Upper lobe of right lung (tissue), 1 donor: ENCODE results near the gene PCDH8. TPM values are rescaled to one million over a fixed set of nuclear protein-coding genes. Genes with fewer than 3 reads are reported as not detected.

ENCODE experiments used
- ATAC-seq: fragments of 200-7000 bp; cut with Tn5 transposase; one replicate; pipeline ENCODE4 v1.9.1; 2020; ENCODE audit warnings: mild to moderate bottlenecking, moderate library complexity
- DNase-seq: peaks from one replicate; pipeline ENCODE4 v3.0.0-alpha.2; 2020
- H3K27ac ChIP-seq: fragments of 200-600 bp; one replicate; pipeline ENCODE4 v1.8.0; 2022
- H3K27me3 ChIP-seq: fragments of 200-600 bp; one replicate; pipeline ENCODE4 v1.8.0; 2022; ENCODE audit warnings: mild to moderate bottlenecking
- H3K36me3 ChIP-seq: fragments of 200-600 bp; one replicate; pipeline ENCODE4 v1.8.0; 2022
- H3K4me1 ChIP-seq: fragments of 200-600 bp; one replicate; pipeline ENCODE4 v1.8.0; 2022
- H3K4me3 ChIP-seq: fragments of 200-600 bp; one replicate; pipeline ENCODE4 v1.8.0; 2022; ENCODE audit warnings: mild to moderate bottlenecking
- H3K9me3 ChIP-seq: fragments of 200-600 bp; one replicate; pipeline ENCODE4 v1.8.0; 2022
- intact Hi-C: fragments of 100-400 bp; cut with DNase I; formaldehyde crosslinking; loops from one replicate; pipeline ENCODE4 v1.11.0; 2022
- long read RNA-seq: library from polyadenylated mRNA; unstranded; transcript quantifications from one replicate; pipeline ENCODE4 v2.0.0, GENCODE V29; 2021
- total RNA-seq: library from RNA; stranded (reverse); fragmentation: NEBNext Ultra II Directional; extraction: Animal tissue kit (Norgen Biotek cat#: 25700); gene quantifications from one replicate; pipeline ENCODE4 v1.2.1, GENCODE V29; 2021
- TF ChIP-seq, protein P1 (sequence below): fragments of 200-600 bp; IDR thresholded peaks from one replicate; pipeline ENCODE4 v1.8.0; 2022; ENCODE audit warnings: antibody characterized with exemption
- donor health status: DM: no; HTN: yes; CAD: no; lungs with severe emphysema.

Gene PCDH8, protein sequence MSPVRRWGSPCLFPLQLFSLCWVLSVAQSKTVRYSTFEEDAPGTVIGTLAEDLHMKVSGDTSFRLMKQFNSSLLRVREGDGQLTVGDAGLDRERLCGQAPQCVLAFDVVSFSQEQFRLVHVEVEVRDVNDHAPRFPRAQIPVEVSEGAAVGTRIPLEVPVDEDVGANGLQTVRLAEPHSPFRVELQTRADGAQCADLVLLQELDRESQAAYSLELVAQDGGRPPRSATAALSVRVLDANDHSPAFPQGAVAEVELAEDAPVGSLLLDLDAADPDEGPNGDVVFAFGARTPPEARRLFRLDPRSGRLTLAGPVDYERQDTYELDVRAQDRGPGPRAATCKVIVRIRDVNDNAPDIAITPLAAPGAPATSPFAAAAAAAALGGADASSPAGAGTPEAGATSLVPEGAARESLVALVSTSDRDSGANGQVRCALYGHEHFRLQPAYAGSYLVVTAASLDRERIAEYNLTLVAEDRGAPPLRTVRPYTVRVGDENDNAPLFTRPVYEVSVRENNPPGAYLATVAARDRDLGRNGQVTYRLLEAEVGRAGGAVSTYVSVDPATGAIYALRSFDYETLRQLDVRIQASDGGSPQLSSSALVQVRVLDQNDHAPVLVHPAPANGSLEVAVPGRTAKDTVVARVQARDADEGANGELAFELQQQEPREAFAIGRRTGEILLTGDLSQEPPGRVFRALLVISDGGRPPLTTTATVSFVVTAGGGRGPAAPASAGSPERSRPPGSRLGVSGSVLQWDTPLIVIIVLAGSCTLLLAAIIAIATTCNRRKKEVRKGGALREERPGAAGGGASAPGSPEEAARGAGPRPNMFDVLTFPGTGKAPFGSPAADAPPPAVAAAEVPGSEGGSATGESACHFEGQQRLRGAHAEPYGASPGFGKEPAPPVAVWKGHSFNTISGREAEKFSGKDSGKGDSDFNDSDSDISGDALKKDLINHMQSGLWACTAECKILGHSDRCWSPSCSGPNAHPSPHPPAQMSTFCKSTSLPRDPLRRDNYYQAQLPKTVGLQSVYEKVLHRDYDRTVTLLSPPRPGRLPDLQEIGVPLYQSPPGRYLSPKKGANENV
- not detected for total RNA-seq
- long read RNA-seq, result 0 reads

DNA sequence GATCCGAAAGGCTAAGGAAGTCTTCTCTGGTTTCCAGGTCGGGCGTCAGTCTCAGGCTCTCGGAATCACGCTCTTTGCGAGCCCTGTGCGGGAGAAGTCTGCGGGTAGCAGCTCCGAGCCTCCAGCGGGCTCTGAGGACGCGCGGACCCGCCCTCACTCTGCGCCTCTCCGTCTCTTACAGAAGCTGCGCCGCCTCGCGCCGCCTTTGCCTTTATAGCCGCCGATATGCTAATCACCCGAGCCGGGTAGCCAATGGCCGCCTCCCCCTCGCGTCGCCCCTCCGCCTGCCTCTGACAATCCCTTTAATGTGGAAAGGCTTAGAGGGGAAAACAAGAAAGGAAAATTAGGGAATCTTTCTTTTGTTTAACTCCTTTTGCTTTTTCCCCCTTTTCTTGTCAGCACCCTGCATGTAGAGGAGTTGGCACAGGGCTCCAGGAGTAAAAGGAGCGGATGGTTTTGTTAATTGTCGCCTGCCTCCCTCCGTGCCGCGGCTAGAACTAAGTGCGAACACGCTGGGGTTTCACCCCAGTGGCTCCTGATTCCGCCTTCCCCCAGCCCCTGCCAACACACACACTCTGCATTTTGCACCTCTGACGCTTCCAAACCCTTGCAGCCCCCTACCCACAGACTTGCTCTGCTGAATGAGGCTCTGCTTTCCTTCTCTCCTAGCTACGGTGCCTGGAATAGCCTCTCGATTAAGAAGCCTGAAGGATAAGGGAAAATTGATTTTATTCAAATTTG lies at the start of gene PCDH8:
PCDH8 (minus strand) TSS at position 186 of the 741 bp plus-strand sequence. CDS start 204 bp downstream, outside the sequence.
- H3K36me3 ChIP-seq, result no peaks in the 10 kb centered on the region
- TF ChIP-seq, protein P1, sequence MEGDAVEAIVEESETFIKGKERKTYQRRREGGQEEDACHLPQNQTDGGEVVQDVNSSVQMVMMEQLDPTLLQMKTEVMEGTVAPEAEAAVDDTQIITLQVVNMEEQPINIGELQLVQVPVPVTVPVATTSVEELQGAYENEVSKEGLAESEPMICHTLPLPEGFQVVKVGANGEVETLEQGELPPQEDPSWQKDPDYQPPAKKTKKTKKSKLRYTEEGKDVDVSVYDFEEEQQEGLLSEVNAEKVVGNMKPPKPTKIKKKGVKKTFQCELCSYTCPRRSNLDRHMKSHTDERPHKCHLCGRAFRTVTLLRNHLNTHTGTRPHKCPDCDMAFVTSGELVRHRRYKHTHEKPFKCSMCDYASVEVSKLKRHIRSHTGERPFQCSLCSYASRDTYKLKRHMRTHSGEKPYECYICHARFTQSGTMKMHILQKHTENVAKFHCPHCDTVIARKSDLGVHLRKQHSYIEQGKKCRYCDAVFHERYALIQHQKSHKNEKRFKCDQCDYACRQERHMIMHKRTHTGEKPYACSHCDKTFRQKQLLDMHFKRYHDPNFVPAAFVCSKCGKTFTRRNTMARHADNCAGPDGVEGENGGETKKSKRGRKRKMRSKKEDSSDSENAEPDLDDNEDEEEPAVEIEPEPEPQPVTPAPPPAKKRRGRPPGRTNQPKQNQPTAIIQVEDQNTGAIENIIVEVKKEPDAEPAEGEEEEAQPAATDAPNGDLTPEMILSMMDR, result no peak
- ATAC-seq, result no peak
- intact Hi-C loops, result no loop called here
- H3K9me3 ChIP-seq, result no peaks in the 10 kb centered on the region
- H3K4me1 ChIP-seq, result peaks cover 8% of the 10 kb centered on the region
- no peak for DNase-seq
- H3K4me3 ChIP-seq, result no peak within 1 kb of the TSS
- no peak within 1 kb of the TSS for H3K27ac ChIP-seq
- H3K27me3 ChIP-seq, result peaks cover 72% of the 10 kb centered on the region

DNA sequence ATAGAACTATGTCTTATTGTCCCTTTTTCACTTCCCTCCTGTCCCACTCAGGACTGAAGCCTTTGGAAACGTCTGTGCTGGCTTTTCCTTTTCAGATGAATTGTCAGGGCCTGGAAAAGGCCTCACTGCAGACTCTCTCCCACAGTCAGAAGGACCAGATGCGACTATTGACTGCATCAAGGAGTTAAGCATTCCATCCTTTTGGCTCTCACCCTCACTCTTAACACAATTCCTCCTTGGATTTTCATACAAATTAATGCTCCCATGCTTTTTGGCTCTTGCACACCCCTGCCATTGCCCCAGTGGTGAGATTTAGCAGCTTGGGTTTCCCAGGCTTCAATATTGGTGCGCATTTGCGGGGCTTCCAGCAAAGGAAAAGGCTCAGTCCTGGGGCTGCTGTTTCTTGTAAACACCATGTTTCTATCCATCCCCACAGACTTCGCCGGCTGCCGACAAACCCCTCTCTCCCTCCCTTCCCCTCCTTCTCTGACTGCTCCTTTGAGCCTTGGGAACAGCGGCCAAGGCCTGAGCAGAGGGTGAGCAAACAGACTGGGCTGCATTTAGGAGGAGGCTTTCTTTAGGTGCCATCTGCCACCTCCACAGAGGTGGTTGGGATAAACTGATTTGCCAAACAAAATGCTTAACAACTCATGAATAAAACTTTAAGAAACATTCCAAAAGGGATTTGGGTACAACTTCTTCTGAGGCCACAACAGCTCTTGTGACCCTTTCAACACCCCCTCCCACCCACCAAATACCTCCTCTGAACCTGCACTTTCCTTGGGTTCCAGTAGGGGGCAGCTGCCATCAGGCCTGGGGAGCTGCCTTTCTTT lies 48.6 kb upstream of the PCDH8 start:
- Histone ChIP-seq H3K36me3 (no peaks in the 10 kb centered on the region), H3K4me3 (no peak overlapping the region), H3K9me3 (no peaks in the 10 kb centered on the region), H3K27ac (no peak overlapping the region), H3K4me1 (no peaks in the 10 kb centered on the region), H3K27me3 (no peaks in the 10 kb centered on the region)
- TF ChIP-seq, protein P1, result peak; percentile 54
- ATAC-seq (peak; percentile 43), DNase-seq (no peak)
- intact Hi-C loops, result no loop called here

DNA sequence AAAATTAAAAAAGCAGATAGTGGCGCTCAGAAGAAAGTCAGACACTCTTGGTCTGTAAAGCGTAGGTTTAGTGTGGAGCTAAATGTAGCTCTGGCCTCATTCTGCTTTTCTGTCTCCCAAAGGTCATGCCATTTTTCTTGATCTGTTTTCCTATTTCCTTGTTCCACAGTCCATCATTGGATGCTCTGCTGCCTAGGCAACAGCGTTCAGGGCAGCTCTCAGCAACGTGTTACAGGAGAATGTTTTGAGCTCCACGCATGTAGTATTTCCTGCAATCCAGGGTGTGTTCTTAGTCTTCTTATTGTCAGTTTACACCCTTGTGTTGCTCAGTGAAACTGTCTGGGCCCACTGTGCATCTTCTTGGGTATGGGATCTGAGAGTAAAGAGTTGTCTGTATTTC lies 46.0 kb upstream of the PCDH8 start:
- Histone ChIP-seq H3K27me3 (no peaks in the 10 kb centered on the region), H3K4me1 (no peaks in the 10 kb centered on the region), H3K9me3 (no peaks in the 10 kb centered on the region), H3K4me3 (no peak overlapping the region), H3K27ac (no peak overlapping the region), H3K36me3 (no peaks in the 10 kb centered on the region)
- ATAC-seq, result no peak
- TF ChIP-seq, protein P1, result no peak
- intact Hi-C loops, result no loop called here
- no peak for DNase-seq

DNA sequence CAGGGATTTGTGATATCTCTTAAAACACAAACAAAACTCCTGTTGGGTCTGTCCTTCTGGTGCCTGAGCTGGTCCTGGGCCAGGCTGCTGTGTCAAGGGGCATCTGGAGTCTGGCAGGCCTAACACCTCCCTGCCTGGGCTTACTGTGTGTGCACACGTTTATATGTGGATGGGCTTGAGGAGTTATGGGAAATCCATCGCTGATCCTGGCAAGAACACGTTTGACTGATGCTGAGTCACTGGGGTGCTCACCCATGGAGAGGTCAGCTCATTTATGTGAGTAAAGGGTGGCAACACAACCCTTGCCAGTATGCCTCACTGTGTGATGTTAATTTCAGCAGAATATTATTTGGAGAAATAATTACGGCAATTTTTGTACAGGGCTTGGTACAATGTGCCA lies 44.5 kb upstream of the PCDH8 start:
- Histone ChIP-seq H3K36me3 (no peaks in the 10 kb centered on the region), H3K4me1 (no peaks in the 10 kb centered on the region), H3K27ac (no peak overlapping the region), H3K9me3 (no peaks in the 10 kb centered on the region), H3K27me3 (no peaks in the 10 kb centered on the region), H3K4me3 (no peak overlapping the region)
- TF ChIP-seq, protein P1, result no peak
- ATAC-seq (no peak), DNase-seq (no peak)
- intact Hi-C loops, result no loop called here
